ENCODE results near the gene DPH5.

DNA sequence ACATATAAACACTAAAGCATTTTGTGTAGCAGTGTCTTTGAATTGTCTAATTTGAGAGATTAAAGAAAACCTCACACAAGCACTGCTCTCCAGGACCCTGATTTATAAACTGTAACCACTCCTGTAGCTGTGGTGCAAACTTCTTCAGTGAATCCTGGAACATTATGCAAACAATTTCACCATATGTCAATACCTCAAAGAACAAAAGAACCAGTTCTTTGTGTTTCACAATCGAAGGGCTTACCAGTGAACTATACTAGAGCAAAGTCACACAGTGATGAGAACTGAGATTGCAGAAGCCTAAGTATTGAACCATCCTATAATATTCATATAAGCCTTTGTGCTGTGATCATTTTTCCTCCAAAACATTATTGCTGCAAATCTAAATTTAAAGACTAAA, 21.5 kb downstream of the DPH5 start:
- TF ChIP-seq CTCF (IDR thresholded peaks at IDR 0.05) (no peak), POLR2A (IDR thresholded peaks at IDR 0.05) (no peak)
